GM19238 (cell line): ENCODE results near the gene C5orf46.

ENCODE experiments used
- DNase-seq: peaks from one replicate; pipeline ENCODE4 v3.0.0; 2011; ENCODE audit warnings: low spot score; ENCODE audit not compliant: insufficient read length

C5orf46 gene

DNA sequence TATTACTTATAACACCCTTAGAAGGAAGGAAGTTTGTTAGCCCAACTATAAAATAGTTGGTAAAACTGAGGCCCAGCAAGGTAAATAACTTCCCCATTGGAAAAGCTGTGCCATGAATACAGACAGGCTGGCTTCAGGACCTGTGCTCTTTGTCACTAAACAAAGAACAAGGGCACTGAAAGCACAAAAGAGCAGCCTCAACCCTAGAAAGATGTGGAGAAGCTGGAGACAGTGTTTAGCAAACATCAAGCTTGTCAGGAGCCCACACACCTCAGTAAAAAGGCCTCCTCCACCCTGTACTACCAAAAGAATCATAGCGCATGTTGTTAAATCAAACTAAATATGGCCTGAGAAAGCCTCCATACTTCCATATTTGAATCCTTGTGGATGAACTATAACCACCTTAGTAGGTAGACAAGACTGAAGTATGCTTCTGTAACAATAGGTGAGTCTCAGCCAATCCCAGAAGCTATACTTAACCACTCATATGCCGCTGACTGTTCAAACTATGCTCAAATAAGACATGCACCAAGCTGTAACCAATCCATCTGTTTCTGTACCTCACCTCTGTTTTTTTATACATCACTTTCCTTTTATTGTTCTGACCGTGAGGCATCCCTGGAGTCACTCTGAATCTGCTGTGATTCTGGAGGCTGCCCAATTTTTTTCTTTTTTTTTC, 46.2 kb downstream of the C5orf46 start:
- DNase-seq: no peak

DNA sequence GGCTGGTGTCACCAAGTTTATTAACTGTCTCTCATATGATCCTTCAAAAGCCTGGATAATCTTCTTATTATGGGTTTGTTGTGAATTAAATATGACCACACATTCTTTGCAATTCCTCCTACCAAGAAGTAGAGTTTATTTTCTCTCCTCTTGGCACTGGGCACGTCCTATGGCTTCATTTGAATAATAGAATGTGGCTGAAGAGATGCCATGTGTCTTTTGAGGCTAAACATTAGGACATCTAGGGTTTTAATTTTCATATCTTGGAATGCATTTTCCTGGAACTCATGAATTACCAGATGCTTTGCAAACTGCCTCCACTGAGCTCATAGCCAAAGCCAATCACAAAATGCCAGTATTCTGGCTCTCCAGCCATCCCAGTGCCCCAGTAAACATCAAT, 47.8 kb downstream of the C5orf46 start:
- no peak for DNase-seq

- DNase-seq: peak; percentile 3
These were observed 48.8 kb downstream of the C5orf46 start for GRCh38 chr5:147857302-147858129.

DNA sequence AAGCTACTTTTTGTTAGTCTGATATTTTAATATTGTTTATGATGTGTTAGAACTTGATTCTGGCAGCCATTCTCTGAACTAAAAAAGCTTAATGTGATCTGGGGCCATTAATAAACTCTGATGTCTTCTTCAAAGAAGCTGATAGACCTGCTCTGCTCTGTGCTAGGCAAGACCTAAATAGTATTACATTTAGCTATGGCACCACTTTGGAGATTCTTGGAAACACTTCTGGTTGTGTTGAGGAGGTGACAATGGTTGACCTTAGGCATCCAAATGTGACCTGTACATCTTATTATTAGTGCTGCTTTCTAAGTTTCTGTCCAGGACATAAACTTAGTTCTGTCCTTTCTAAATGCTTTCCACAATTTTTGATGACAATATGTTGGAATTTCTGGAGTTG, 49.5 kb downstream of the C5orf46 start:
- DNase-seq: no peak

- DNase-seq: no peak
These were observed 50.6 kb downstream of the C5orf46 start for GRCh38 chr5:147855774-147856069.

DNA sequence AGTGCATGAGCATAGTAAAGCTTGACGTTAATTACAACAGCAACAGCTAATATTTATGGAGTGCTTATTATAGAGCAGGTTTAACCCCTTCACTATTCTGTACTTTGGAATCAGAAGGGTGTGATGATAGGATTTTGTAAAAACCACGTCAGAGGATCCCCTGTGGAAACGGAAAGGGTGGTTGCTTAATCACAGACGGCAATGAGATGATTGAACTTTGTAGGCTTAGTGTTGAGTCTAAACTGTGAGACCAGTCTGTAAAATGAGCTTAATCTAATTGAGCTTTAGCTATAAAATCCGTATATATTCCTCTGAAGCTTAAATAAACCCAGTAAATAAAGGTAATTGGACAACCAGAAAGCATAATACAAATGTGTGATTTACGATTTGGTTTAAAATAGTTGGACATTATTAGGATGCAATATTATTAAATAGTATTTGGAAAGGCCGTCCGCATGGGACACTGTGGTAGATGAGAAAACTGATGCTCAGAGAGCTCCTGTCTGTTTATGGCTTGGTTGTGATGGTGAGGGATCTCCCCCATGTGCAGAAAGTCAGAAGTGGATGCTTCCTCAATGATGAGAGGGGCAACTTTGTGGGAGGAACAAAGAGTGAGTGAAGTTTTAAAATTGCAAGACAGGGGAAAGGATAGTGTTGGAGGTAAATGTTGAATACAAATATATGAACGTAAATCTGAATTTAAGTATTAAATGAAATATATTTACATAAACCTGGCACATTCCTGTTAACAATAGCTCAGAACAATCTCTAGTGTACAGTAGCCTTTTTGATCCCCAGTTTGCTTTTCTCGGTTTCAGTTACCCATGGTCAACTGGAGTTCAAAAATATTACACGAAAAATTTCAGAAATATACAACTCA, 51.2 kb downstream of the C5orf46 start:
- no peak for DNase-seq

- no peak for DNase-seq
These were observed 52.0 kb downstream of the C5orf46 start for GRCh38 chr5:147854331-147854730.

GRCh38 chr5:147853372-147853987, 52.9 kb downstream of the C5orf46 start:
- DNase-seq: no peak

DNA sequence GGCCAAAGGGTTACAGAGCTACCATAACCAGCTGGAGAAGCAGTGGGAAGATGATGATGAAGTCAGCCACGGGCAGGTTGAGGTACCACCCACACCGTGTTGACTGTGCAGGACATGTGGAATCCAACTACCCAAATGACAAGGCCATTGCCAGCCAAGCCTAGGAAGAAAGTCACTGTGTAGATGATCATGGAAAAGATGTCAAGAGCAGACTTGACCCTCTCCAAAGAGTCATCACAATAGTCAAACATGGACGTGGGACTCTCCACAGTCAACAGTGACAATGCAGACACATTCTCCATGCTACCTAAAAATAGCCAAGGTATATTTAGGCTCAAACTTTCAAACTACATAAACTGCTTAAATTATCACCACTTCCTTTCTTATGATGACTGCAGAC, 54.0 kb downstream of the C5orf46 start:
- no peak for DNase-seq

GRCh38 chr5:147851578-147851977, 54.8 kb downstream of the C5orf46 start:
- no peak for DNase-seq

DNA sequence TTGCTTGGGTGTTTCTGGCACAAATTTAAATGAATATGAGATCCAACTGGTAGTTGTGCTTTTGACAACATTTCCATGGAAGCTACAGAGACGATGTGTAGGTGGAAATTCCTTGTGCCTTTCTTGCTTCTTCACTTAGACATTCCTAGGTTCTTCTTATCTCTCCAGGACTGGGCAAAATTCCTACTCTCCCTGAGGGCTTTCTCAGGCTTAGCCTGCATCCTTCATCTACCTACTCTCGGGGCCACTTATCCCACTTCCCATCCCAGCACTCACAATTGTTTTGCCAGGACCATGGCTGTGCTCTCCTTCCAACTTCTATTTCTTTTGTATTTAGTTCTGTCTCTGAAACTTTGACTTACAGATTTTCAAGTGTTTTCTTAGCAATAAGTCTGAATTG, 57.1 kb downstream of the C5orf46 start:
- no peak for DNase-seq

GRCh38 chr5:147845618-147846017, 60.7 kb downstream of the C5orf46 start:
- no peak for DNase-seq

GRCh38 chr5:147844846-147845245, 61.5 kb downstream of the C5orf46 start:
- no peak for DNase-seq

- no peak for DNase-seq
These were observed 63.5 kb downstream of the C5orf46 start for GRCh38 chr5:147842869-147843268.
